ENCODE measurements around the gene SENP1.
"Not testable (repeated sequence)": the region's sequence is repeated elsewhere in the genome, so short reads cannot be mapped to it uniquely, and the experiment has no call there.

Gene SENP1

GRCh38 chr12:48119078-48119833, 13.4 kb upstream of the SENP1 start, which contains the start of gene PFKM:
Gene PFKM, plus strand, starts transcription at chr12:48119364. Its CDS starts 3,411 bp downstream, at chr12:48122775.
- no peaks in the 10 kb centered on the region for H3K36me3 ChIP-seq (ENCODE audit: control insufficient read depth, insufficient read depth, low read length)
- peaks cover 2% of the 10 kb centered on the region for H3K4me1 ChIP-seq (ENCODE audit: control insufficient read depth, low read depth, low read length)
- peaks cover 4% of the 10 kb centered on the region for H3K79me2 ChIP-seq (ENCODE audit: control insufficient read depth, insufficient read depth, low read length)
- H4K5ac ChIP-seq (ENCODE audit: low read length): no peak within 1 kb of the TSS
- H3K56ac ChIP-seq (ENCODE audit: low read length): peak within 1 kb of the TSS; percentile 92
- H2BK120ac ChIP-seq (ENCODE audit: low read depth, low read length): no peak within 1 kb of the TSS
- no peak within 1 kb of the TSS for H2BK15ac ChIP-seq (replicated peaks; ENCODE audit: low read depth)
- H3K4ac ChIP-seq (ENCODE audit: low read depth, low read length): no peak within 1 kb of the TSS
- DNase-seq: peak; percentile 98
- H3K4me3 ChIP-seq (ENCODE audit: low read length): peak within 1 kb of the TSS; percentile 69
- no peaks in the 10 kb centered on the region for H3K27me3 ChIP-seq (ENCODE audit: insufficient read depth, low read length, poor library complexity)
- peaks cover 9% of the 10 kb centered on the region for H3K79me1 ChIP-seq (ENCODE audit: low read length)
- peak within 1 kb of the TSS; percentile 49 for H3K27ac ChIP-seq (ENCODE audit: low read depth, low read length)
- H2AK5ac ChIP-seq (ENCODE audit: low read length): no peak within 1 kb of the TSS
- H3K9ac ChIP-seq (ENCODE audit: low read length): peak within 1 kb of the TSS; percentile 77
- no peak within 1 kb of the TSS for H4K8ac ChIP-seq (ENCODE audit: low read depth, low read length)
- no CpG with 5 or more reads among the region's 20 CpGs for whole genome bisulfite sequencing (ENCODE audit: extremely low coverage, insufficient coverage, low lambda C conversion rate)
- H2BK5ac ChIP-seq (ENCODE audit: low read length): no peak within 1 kb of the TSS
- H3K23ac ChIP-seq (ENCODE audit: low read length): no peak within 1 kb of the TSS
- H3K4me2 ChIP-seq (ENCODE audit: low read length): peak within 1 kb of the TSS; percentile 65
- H3K18ac ChIP-seq (ENCODE audit: low read length): no peak within 1 kb of the TSS

- Histone ChIP-seq H2BK120ac (ENCODE audit: low read depth, low read length) (no peak overlapping the region), H3K27me3 (ENCODE audit: insufficient read depth, low read length, poor library complexity) (no peaks in the 10 kb centered on the region), H2AK5ac (ENCODE audit: low read length) (no peak overlapping the region), H3K4ac (ENCODE audit: low read depth, low read length) (no peak overlapping the region), H3K4me2 (ENCODE audit: low read length) (no peak overlapping the region), H3K23ac (ENCODE audit: low read length) (no peak overlapping the region), H3K27ac (ENCODE audit: low read depth, low read length) (no peak overlapping the region), H3K36me3 (ENCODE audit: control insufficient read depth, insufficient read depth, low read length) (no peaks in the 10 kb centered on the region), H3K9ac (ENCODE audit: low read length) (no peak overlapping the region), H3K56ac (ENCODE audit: low read length) (peak overlapping the region; percentile 64), H2BK15ac (replicated peaks; ENCODE audit: low read depth) (no peak overlapping the region), H3K79me1 (ENCODE audit: low read length) (peaks cover 9% of the 10 kb centered on the region), H3K79me2 (ENCODE audit: control insufficient read depth, insufficient read depth, low read length) (peaks cover 4% of the 10 kb centered on the region), H2BK5ac (ENCODE audit: low read length) (no peak overlapping the region), H3K18ac (ENCODE audit: low read length) (no peak overlapping the region), H3K4me1 (ENCODE audit: control insufficient read depth, low read depth, low read length) (peaks cover 2% of the 10 kb centered on the region), H3K4me3 (ENCODE audit: low read length) (no peak overlapping the region), H4K8ac (ENCODE audit: low read depth, low read length) (no peak overlapping the region), H4K5ac (ENCODE audit: low read length) (no peak overlapping the region)
- no CpG with 5 or more reads among the region's 3 CpGs for WGBS (ENCODE audit: extremely low coverage, insufficient coverage, low lambda C conversion rate)
- peak; percentile 22 for DNase-seq
Measured at GRCh38 chr12:48118284-48118871, 12.5 kb upstream of the SENP1 start.

GRCh38 chr12:48115957-48116356, 10.1 kb upstream of the SENP1 start:
- no peak for DNase-seq
- no CpG with 5 or more reads among the region's 1 CpG for WGBS (ENCODE audit: extremely low coverage, insufficient coverage, low lambda C conversion rate)
- H3K4me3 ChIP-seq (ENCODE audit: low read length): no peak overlapping the region
- H2AK5ac ChIP-seq (ENCODE audit: low read length): no peak overlapping the region
- H3K79me1 ChIP-seq (ENCODE audit: low read length): peaks cover 2% of the 10 kb centered on the region
- no peak overlapping the region for H4K8ac ChIP-seq (ENCODE audit: low read depth, low read length)
- H3K4ac ChIP-seq (ENCODE audit: low read depth, low read length): no peak overlapping the region
- no peak overlapping the region for H3K23ac ChIP-seq (ENCODE audit: low read length)
- H2BK15ac ChIP-seq (replicated peaks; ENCODE audit: low read depth): no peak overlapping the region
- H2BK5ac ChIP-seq (ENCODE audit: low read length): no peak overlapping the region
- H4K5ac ChIP-seq (ENCODE audit: low read length): no peak overlapping the region
- no peak overlapping the region for H3K9ac ChIP-seq (ENCODE audit: low read length)
- peaks cover 2% of the 10 kb centered on the region for H3K79me2 ChIP-seq (ENCODE audit: control insufficient read depth, insufficient read depth, low read length)
- H2BK120ac ChIP-seq (ENCODE audit: low read depth, low read length): no peak overlapping the region
- H3K18ac ChIP-seq (ENCODE audit: low read length): no peak overlapping the region
- H3K4me2 ChIP-seq (ENCODE audit: low read length): no peak overlapping the region
- peaks cover 2% of the 10 kb centered on the region for H3K4me1 ChIP-seq (ENCODE audit: control insufficient read depth, low read depth, low read length)
- H3K27me3 ChIP-seq (ENCODE audit: insufficient read depth, low read length, poor library complexity): no peaks in the 10 kb centered on the region
- H3K56ac ChIP-seq (ENCODE audit: low read length): no peak overlapping the region
- H3K27ac ChIP-seq (ENCODE audit: low read depth, low read length): no peak overlapping the region
- H3K36me3 ChIP-seq (ENCODE audit: control insufficient read depth, insufficient read depth, low read length): no peaks in the 10 kb centered on the region

GRCh38 chr12:48111312-48111693, 5.4 kb upstream of the SENP1 start:
- H3K79me2 ChIP-seq (ENCODE audit: control insufficient read depth, insufficient read depth, low read length); H3K36me3 ChIP-seq (ENCODE audit: control insufficient read depth, insufficient read depth, low read length); H4K5ac ChIP-seq (ENCODE audit: low read length); H3K27ac ChIP-seq (ENCODE audit: low read depth, low read length); H3K79me1 ChIP-seq (ENCODE audit: low read length); H3K18ac ChIP-seq (ENCODE audit: low read length); H3K4me1 ChIP-seq (ENCODE audit: control insufficient read depth, low read depth, low read length); H3K4me3 ChIP-seq (ENCODE audit: low read length); DNase-seq; H4K8ac ChIP-seq (ENCODE audit: low read depth, low read length); H3K9ac ChIP-seq (ENCODE audit: low read length); H3K23ac ChIP-seq (ENCODE audit: low read length); H3K27me3 ChIP-seq (ENCODE audit: insufficient read depth, low read length, poor library complexity); H3K4ac ChIP-seq (ENCODE audit: low read depth, low read length); H3K56ac ChIP-seq (ENCODE audit: low read length); H2BK5ac ChIP-seq (ENCODE audit: low read length); H2BK15ac ChIP-seq (replicated peaks; ENCODE audit: low read depth); H3K4me2 ChIP-seq (ENCODE audit: low read length); H2AK5ac ChIP-seq (ENCODE audit: low read length); H2BK120ac ChIP-seq (ENCODE audit: low read depth, low read length): not testable (repeated sequence)
- no CpG with 5 or more reads among the region's 5 CpGs for WGBS (ENCODE audit: extremely low coverage, insufficient coverage, low lambda C conversion rate)

- peak; percentile 21 for DNase-seq
- no peak overlapping the region for H2AK5ac ChIP-seq (ENCODE audit: low read length)
- no CpG with 5 or more reads among the region's 1 CpG for WGBS (ENCODE audit: extremely low coverage, insufficient coverage, low lambda C conversion rate)
Measured at GRCh38 chr12:48110691-48111311, 4.9 kb upstream of the SENP1 start.

More at GRCh38 chr12:48110691-48111311, 4.9 kb upstream of the SENP1 start:
- Histone ChIP-seq H2BK120ac (ENCODE audit: low read depth, low read length) (no peak overlapping the region), H3K56ac (ENCODE audit: low read length) (no peak overlapping the region), H3K79me1 (ENCODE audit: low read length) (no peaks in the 10 kb centered on the region), H4K5ac (ENCODE audit: low read length) (no peak overlapping the region), H3K27me3 (ENCODE audit: insufficient read depth, low read length, poor library complexity) (no peaks in the 10 kb centered on the region), H3K9ac (ENCODE audit: low read length) (no peak overlapping the region), H3K4me2 (ENCODE audit: low read length) (no peak overlapping the region), H3K36me3 (ENCODE audit: control insufficient read depth, insufficient read depth, low read length) (no peaks in the 10 kb centered on the region), H3K23ac (ENCODE audit: low read length) (no peak overlapping the region), H3K4me3 (ENCODE audit: low read length) (no peak overlapping the region), H3K27ac (ENCODE audit: low read depth, low read length) (no peak overlapping the region), H3K4ac (ENCODE audit: low read depth, low read length) (no peak overlapping the region), H3K4me1 (ENCODE audit: control insufficient read depth, low read depth, low read length) (peaks cover 3% of the 10 kb centered on the region), H3K79me2 (ENCODE audit: control insufficient read depth, insufficient read depth, low read length) (no peaks in the 10 kb centered on the region), H4K8ac (ENCODE audit: low read depth, low read length) (no peak overlapping the region), H3K18ac (ENCODE audit: low read length) (no peak overlapping the region), H2BK15ac (replicated peaks; ENCODE audit: low read depth) (no peak overlapping the region), H2BK5ac (ENCODE audit: low read length) (no peak overlapping the region)

Measured in mesendoderm (in vitro differentiated cells).